HG02571 (cell line): ENCODE measurements around the gene ARHGAP26.

Source experiments
- ATAC-seq: cut with Tn5 transposase; IDR thresholded peaks from one replicate; pipeline ENCODE4 v1.9.1; 2021; ENCODE audit warnings: mild to moderate bottlenecking, moderate library complexity; ENCODE audit not compliant: unreplicated experiment

Gene ARHGAP26

GRCh38 chr5:142827934-142828576 is 57.9 kb downstream of the ARHGAP26 start:
- no peak for ATAC-seq

DNA sequence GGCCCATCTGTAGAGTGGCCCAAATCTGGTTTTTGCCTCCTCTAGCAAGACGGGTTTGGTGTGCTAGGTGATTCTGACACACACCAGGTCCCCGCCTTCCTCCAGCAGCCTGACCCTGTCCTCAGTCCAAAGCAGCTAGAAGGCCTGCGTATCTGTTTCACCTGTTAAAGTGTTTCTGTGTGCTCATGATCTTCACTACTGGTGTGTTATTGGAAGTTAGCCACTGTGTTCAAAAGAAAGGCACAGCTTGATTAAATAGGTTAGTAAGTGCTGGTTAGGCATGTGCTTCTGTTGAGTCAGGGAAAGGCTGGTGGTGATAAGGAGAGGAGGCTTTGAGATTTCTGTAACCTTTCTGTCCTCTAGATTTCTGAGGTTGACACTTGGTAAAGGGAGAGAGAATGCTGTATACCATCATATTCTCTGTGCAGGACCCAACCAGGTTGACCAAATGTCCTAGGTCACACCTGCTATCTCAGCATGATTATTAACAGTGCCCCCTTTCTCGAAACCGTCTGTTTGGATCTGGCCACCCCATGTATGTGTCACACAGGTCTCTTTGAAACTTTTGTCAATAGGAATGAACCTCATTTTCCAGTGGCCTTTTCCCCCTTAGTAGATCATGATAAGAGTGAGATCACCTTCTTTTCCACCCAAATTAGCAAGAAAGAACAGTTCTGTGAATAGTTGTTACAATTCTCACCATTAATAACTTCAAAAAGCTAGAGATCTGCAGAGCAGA is 58.8 kb downstream of the ARHGAP26 start:
- ATAC-seq: no peak

DNA sequence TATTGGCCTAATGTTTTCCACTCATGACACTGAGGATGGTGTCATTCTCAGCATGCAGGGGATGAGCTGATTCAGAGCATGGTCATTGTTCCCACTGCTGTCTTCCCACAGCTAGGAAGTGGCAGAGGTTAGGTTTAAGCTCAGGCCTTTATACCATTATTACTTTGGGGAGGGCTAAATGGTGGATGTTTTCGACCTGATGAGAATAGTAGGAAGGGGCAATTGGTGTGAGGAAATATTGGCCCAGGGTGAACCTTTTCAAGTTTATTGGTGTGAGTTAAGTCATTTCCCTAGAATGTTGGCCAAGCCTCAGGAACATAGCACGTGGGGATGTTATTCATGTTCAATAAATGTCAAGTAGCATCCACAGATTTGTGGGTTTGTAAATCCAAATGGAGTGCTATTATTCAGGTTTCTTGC is 59.6 kb downstream of the ARHGAP26 start:
- no peak for ATAC-seq

DNA sequence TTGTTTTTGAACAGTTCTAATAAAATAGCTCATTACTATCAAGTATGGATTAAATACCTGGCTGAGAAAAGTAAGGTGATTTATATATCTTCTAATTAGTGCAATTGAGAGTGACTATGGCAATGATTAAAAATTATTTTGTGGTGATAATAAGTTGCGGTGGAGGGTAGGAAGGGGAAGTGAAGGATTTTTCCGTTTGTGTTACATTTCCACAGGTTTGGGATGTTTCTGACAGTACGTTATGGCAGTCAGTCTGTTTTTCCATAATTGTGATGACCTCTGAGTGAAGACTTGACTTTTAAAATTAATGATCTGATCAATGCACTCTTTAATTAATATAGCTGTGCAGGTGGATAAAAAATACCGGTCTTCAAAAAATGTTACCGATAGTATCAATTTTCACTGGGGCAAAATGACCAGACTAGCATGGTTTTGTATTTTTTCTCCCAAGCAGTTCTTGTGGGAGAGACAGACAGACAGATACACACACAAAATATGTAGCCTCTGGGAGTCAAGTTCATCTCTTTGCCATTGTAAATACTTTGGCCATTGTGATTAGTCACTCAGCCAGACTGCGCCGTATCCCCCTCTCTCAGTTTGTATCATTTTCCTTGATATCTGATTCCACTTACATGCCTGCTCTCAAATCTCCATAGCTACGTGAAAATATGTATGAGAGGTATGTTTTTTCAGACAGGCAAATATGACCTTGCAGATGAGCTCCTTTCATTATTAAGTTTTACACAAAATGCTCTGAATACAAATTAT is 60.2 kb downstream of the ARHGAP26 start:
- ATAC-seq: no peak

GRCh38 chr5:142831009-142831383 is 60.8 kb downstream of the ARHGAP26 start:
- ATAC-seq: no peak

- no peak for ATAC-seq
Measured at GRCh38 chr5:142832263-142832662, 62.1 kb downstream of the ARHGAP26 start.

GRCh38 chr5:142833517-142834449 is 63.6 kb downstream of the ARHGAP26 start:
- no peak for ATAC-seq

- ATAC-seq: no peak
Measured at GRCh38 chr5:142834504-142834903, 64.3 kb downstream of the ARHGAP26 start.

- no peak for ATAC-seq
Measured at GRCh38 chr5:142835540-142835939, 65.4 kb downstream of the ARHGAP26 start.

GRCh38 chr5:142836048-142836447 is 65.9 kb downstream of the ARHGAP26 start:
- ATAC-seq: no peak

DNA sequence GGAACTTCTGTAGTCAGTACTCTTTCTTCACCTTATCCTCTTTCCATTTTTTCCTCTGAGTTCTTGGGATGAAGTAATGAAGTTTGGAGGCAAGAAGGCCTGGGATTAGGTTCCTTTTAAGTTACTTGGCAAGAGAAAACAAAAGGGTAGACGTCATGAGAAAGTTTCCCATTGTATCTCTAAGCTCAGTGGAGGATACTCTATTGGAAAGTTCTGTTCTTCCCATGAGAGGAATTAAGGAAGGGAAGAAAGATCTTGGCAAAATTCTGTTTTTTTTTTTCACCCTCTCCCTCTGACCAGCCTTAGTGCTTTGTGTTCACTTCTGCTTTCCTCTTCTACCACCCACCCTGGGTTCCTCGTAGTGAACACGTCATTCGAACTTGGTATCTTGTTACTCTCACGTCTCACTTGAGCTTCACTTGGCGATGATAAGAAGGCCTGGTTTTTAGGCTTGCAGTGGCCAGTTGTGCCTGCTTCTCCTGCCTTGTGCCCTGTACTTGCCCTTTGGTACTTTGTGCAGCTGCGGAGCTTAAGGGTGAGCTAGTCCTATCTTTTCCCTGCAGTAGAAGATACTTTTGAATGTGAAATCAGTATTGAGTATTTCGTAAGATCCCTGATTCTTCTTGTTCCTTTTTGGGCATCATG is 67.0 kb downstream of the ARHGAP26 start:
- no peak for ATAC-seq

- ATAC-seq: no peak
Measured at GRCh38 chr5:142838845-142839244, 68.7 kb downstream of the ARHGAP26 start.

- ATAC-seq: no peak
Measured at GRCh38 chr5:142839711-142840346, 69.7 kb downstream of the ARHGAP26 start.

DNA sequence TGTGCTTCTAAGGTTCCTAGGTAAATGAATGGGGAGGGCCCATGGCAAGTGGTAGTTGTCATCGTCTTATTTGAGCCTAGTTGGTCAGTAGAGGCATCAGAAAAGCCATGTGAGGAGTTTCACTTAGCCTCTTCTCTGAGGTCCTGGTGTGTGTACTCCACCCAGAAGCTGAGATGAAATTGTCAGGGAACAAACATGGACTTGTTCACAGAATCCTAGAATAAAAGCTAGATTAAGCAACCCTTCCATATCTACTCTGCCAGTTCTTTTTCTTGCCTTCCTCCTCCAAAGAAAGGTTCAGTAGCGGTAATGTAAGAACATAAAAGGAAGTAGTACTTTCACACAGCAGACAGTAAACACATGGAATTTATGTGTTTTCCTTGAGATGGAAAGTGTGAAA is 70.4 kb downstream of the ARHGAP26 start:
- no peak for ATAC-seq

DNA sequence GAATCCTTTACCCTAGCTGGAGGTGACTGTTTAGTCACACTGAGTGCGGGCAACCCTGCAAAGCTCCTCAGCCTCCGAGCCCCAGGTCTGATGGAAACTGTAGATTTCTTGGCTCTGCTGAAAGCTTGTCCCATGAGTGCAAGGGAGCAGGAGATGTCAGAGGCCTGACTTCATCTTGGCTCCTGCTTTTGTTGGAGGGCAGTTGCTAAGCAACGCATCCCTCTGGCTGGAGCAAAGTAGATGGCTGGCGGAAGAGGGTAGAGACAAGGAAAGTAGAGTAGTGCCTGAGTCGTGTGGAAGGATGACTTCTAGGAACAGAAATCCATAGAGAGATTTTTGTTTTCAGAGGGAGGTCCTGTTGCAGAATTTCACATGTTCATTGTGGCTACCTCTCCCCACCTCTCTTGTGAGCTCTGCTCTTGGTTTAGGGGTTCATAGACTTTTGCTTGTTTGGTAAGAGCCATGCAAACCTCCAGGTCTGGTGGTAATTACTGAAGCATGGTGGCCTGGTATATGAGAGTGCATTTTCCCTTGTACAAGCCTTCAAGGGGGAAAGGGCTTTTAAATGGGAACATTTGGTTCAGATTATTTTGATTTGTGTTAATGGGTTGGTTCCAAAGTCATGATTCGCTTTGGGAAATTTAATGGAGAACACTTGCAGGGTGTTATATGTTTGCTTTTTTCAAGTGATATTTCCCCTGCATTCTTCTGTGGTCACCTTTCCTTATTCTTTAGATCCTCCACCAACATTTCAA is 71.5 kb downstream of the ARHGAP26 start:
- ATAC-seq: no peak

- no peak for ATAC-seq
Measured at GRCh38 chr5:142842994-142843905, 73.1 kb downstream of the ARHGAP26 start.

DNA sequence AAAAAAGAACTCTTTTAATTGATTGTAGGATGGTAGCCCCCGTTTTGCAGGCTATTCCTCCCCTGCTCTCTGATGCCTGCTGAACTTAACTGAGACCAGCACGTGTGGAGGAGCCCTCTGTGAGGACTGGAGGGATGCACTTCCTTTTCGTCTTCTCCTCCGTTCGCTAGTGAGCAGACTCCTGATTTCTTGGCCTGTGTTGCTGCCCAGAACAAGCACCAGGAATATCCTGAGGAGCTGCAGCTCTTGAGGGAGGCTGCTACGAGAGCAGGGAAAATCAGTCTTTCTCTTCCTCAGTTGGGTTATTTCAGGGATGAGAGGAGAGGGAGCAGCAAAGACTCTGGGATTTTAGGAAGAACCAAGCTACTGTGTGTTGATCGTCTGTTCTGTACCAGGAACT is 74.7 kb downstream of the ARHGAP26 start:
- ATAC-seq: no peak

DNA sequence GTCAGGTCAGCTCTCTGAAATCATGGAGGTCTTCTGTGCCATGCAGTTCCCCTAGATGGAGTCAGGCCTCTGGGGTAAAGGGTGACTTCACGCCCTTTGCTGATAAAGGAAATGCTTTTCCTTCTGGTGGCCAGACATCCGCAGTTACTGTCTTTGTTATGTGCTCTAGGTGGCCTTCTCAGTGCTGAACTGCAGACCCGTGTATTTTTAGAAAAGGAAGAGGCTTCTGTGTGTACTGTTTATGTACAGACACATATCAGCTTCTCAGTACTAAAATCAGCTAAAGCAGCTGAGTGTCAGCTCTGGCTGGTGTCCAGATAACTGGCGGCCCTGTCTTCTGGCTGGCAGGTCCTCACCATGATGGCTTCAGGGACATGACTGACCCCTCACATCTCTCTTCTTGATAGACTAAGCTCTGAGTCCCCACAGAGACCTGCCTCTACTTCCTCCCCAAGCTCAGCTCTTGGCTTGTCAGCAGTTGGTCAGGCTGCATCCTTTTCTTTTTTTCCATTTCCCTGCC is 75.3 kb downstream of the ARHGAP26 start:
- no peak for ATAC-seq
